Measurements from ENCODE around the gene EIF3K. TPM values are rescaled to one million over a fixed set of nuclear protein-coding genes. Genes with fewer than 3 reads are reported as not detected.
A peak's percentile ranks its signal among the peaks of the same experiment; 100 is the strongest.

EIF3K gene
- total RNA-seq, 1 experiment from 2014 or later = 320 TPM

DNA sequence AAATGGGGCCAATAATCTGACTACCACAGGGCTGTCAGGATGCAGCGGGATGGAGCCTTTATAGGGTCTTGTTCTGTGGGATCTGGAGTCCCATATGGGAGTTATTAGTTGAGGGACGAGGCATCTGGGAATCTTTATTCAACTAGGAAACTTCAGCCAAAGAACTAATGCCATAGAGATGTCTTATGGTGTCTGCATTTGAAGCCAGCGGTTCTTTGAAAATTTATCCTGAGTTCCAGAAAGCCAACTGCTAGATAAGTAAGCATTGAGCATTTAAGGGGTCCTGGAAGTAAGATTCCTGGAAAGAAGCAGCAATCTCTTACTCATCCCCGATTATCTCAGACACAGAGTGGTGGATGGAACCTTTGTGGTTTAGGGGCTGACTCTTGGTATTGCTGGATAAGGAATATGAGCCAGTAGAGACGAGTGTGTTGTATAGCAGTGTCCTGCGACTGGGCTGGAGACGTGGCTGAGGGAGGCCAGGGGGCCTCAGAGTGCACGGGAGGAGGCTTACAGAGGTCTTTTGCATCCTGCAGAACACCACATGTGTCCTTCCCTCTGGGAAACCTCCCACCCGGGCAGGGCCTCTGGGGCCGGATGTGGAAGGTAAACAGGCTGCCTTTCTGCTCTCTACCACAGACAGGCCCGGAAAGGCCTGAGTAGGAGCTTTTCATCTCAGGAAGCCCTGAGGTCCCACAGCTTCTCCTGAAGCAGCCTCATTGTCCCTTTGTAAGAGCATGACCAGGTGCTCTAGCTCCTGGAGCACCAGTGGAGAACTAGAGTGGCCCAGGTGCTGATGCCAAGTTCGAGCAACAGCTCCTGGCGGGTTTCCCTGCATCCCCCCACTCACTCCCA, 57.3 kb downstream of the EIF3K start:
- no peaks in the 10 kb centered on the region for H3K9me3 ChIP-seq (replicated peaks)
- DNase-seq = peak; percentile 68 to 74
- H3K27me3 ChIP-seq = no peaks in the 10 kb centered on the region
- H3K4me1 ChIP-seq = peaks cover 31% of the 10 kb centered on the region
- no peak overlapping the region for H3K4me3 ChIP-seq
- H3K36me3 ChIP-seq = peaks cover 11% of the 10 kb centered on the region; the same call in 1 of the 2 replicates
- peak overlapping the region; percentile 71 for H3K27ac ChIP-seq

DNA sequence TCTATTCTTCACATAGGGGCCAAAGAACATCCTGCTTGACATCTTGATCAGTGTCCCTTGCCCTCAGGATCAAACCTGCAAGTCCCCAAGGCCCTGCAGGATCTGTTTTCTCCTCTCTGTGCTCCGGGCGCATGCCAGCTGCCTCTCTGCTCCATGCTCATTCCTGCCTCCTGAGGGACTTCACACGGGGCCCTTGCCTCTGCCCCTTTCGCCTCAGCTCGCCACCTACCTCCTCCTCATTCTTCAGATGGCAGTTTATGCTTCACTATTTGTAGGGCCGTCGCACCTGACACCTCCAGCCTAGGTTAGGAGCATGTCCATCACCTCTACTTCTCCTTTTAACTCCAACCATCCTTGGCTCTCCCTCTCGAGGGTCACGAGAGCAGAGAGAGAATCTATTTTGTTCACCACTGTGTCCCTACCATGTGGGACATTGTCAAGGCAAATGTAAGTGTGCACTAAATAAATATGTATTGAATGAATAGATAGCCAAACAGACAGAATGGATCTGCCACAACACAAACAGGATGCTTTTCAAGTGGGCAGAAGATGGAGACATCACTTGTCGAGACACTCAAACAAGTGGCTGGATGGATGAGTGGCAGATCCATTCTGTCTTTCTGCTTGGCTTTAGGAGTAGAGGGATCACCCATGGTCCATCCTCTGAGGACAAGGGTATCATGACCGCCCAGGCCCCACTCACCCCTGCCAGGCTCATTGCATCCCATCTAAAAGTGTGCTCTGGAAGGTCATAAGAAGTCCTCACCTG, 58.1 kb downstream of the EIF3K start:
- Histone ChIP-seq H3K36me3 (peaks cover 11% of the 10 kb centered on the region; the same call in 1 of the 2 replicates), H3K27me3 (no peaks in the 10 kb centered on the region), H3K4me1 (peaks cover 31% of the 10 kb centered on the region), H3K4me3 (no peak overlapping the region), H3K9me3 (replicated peaks) (no peaks in the 10 kb centered on the region), H3K27ac (peak overlapping the region; percentile 71; the same call in 1 of the 2 replicates)
- no peak for DNase-seq

DNA sequence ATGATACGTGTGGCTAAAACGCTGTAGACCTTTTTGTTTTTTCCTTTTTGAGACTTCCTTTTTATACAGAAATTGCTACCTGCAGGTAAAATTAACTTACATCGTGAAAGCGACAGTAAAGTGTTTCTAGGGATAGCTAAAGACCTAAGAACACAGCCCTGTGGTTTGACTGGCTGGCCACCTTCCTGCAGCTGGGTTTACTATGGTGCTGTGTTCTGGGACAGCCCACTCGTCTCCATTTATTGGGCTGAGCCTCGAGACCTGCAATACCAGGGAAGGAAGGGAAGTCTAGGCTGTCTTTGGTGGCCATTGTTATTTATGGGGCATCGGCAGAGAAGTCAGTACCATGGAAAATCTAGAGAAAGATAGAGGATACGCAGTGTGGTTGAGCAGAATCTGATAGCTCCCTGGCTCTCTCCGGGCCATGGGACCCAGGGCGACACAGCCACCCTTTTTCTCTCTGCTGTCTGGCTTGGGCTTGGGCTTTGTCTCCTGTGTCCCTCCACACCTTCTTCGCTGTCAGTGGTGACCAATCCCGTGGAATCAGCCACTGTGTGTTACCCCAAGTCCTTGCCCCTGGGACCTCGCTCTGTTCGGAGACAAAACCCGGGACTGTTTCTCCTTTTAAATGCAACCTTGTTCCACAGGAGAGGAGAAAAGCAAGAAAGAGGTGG, 59.4 kb downstream of the EIF3K start:
- peaks cover 11% of the 10 kb centered on the region; the same call in 1 of the 2 replicates for H3K36me3 ChIP-seq
- H3K27me3 ChIP-seq = no peaks in the 10 kb centered on the region
- no peak overlapping the region for H3K4me3 ChIP-seq
- no peaks in the 10 kb centered on the region for H3K9me3 ChIP-seq (replicated peaks)
- no peak overlapping the region for H3K27ac ChIP-seq
- no peak for DNase-seq
- H3K4me1 ChIP-seq = peaks cover 36% of the 10 kb centered on the region

DNA sequence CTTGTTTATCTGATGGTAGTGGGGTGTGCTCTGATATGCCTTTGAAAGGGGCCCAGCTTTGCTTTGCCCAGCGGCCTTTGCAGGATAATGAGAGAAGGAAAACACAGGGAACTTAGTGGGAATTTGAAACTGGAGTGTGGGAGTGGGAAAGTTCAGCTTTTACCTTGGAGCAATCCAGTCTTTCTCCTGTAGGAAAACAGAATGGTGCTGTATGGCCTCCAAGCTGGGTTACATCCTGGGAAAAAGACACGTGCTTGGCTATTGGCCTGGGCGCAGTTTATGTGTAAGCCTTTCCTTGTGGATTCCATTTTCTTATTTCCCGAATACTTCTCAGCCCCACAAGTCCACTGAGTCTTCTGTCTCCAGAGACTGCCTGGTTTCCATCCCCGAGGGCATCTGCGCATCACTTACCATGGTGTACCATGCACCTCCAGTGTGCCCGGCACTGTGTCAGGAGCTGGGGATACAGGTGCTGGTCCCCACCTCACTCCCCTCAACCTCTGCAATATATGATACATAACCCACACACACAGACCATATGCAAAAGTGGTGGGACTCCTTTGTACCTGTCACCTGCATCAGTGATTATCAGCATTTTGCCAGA, 60.0 kb downstream of the EIF3K start:
- Histone ChIP-seq H3K27me3 (no peaks in the 10 kb centered on the region), H3K36me3 (peaks cover 11% of the 10 kb centered on the region; the same call in 1 of the 2 replicates), H3K4me3 (no peak overlapping the region), H3K4me1 (peaks cover 39% of the 10 kb centered on the region), H3K27ac (no peak overlapping the region), H3K9me3 (replicated peaks) (no peaks in the 10 kb centered on the region)
- no peak for DNase-seq

DNA sequence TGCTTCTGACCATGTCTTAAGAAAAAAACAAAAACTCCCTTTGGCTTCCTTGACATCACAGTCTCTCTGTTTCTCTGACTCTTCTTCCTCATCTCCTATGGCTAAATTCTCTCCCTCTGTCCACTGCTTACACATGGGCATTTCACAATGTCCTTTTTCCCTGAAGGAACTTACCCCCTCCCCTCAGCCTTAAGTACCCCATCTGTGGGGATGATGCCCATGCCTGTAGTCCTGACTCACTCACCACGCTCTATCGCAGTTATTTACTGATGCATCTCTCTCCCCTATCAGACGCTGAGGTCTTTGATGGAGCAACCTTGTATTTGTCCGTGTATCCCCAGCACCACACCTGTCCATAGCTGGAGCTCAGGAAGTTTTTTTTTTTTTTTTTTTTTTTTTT, 60.9 kb downstream of the EIF3K start:
- Histone ChIP-seq H3K36me3 (peaks cover 11% of the 10 kb centered on the region; the same call in 1 of the 2 replicates), H3K27me3 (no peaks in the 10 kb centered on the region), H3K4me3 (no peak overlapping the region), H3K9me3 (replicated peaks) (no peaks in the 10 kb centered on the region), H3K4me1 (peaks cover 42% of the 10 kb centered on the region), H3K27ac (no peak overlapping the region)
- DNase-seq = no peak

DNA sequence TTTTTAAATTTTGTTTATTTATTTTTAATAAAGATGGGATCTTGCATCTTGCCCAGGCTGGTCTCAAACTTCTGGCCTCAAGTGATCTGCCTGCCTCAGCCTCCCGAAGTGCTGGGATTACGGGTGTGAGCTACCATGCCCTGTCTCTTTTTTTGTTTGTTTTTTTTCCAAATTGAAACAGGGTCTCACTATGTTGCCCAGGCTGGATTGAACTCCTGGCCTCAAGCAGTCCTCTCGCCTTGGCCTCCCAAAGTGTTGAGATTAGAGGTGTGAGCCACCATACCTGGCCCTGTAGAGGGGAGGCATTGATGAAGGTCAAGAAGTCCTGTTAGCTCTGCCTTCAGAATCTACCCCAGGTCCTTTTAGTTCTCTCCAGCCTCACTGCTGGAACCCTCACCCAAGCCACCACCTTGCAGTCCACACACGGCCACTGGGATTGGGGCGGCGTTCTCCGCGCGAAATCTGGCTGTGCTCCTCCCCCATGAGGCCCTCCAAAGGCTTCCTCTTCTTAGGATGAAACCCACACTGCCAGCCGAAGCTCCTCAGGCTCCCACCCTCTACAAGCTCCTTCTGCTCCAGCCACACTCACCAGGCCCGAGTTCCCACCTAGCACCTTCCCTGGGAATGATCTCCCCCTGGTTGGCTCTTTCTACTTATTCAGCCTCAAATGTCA, 63.3 kb downstream of the EIF3K start:
- no peak for DNase-seq
- H3K27me3 ChIP-seq = no peaks in the 10 kb centered on the region
- H3K27ac ChIP-seq = no peak overlapping the region
- H3K4me3 ChIP-seq = no peak overlapping the region
- no peaks in the 10 kb centered on the region for H3K9me3 ChIP-seq (replicated peaks)
- H3K36me3 ChIP-seq = peaks cover 11% of the 10 kb centered on the region; the same call in 1 of the 2 replicates
- H3K4me1 ChIP-seq = peaks cover 33% of the 10 kb centered on the region

DNA sequence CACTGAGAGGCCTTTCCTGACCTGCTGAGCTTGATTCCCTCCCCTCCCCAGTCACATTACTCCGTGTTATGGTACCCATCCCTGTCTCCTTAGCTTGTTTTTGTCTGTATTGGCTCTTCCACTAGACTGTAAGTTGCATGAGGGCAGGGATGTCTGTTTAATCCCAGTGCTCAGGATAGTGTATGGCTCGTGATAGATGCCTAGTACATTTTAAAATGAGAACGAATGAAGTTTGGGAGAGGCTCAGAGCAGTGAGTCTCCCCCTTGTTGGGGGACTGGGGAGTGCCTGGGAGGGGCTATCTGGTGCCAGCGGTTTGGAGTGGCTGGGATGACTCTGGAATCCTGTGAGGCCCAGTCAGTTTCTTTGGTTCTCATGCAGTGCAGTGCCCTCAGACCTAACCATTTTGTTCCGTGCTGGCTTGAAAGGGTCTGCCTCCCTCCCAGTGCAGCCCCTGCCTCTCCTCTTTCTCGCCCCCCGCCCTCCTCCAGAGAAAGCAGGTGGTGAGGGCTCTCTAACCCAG, 63.9 kb downstream of the EIF3K start:
- Histone ChIP-seq H3K27ac (peak overlapping the region; percentile 24; the same call in 1 of the 2 replicates), H3K9me3 (replicated peaks) (no peaks in the 10 kb centered on the region), H3K27me3 (no peaks in the 10 kb centered on the region), H3K4me1 (peaks cover 33% of the 10 kb centered on the region), H3K4me3 (no peak overlapping the region), H3K36me3 (peaks cover 13% of the 10 kb centered on the region; the same call in 1 of the 2 replicates)
- no peak for DNase-seq

DNA sequence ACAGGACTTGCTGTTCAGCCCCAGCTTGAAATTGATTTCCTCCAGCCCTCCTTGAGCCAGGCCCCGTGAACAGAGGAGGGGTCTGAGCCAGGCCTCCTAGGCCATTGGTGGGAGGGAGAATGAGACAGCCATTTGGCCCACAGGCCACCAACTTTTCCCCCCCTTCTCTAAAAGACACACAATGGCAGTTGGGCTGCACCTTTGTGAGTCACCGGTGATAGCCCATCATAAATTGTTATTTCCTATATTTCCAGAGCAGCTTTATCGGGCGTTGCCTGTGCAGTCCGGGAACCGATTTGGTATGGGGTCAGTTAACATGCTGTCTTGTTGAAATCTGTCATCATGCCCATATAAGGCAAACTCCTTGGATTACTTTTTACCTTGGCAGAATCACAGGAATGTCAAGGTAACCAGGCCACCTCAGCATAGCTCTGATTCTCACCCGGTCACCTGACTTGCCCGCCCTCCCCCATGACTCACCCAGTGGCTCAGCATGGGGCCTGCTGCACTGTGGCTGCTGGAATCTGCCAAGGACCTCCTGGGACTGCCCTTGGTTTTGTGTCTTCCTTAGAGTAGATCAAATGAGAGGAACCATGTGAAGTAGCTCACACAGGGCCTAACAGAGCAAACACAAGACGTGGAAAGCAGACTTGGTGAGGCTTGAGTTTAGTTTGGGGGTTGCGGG, 64.5 kb downstream of the EIF3K start:
- Histone ChIP-seq H3K9me3 (replicated peaks) (no peaks in the 10 kb centered on the region), H3K36me3 (peaks cover 11% of the 10 kb centered on the region; the same call in 1 of the 2 replicates), H3K27me3 (no peaks in the 10 kb centered on the region), H3K27ac (peak overlapping the region; percentile 24; the same call in 1 of the 2 replicates), H3K4me3 (no peak overlapping the region), H3K4me1 (peaks cover 33% of the 10 kb centered on the region)
- DNase-seq = peak; percentile 60 to 69

DNA sequence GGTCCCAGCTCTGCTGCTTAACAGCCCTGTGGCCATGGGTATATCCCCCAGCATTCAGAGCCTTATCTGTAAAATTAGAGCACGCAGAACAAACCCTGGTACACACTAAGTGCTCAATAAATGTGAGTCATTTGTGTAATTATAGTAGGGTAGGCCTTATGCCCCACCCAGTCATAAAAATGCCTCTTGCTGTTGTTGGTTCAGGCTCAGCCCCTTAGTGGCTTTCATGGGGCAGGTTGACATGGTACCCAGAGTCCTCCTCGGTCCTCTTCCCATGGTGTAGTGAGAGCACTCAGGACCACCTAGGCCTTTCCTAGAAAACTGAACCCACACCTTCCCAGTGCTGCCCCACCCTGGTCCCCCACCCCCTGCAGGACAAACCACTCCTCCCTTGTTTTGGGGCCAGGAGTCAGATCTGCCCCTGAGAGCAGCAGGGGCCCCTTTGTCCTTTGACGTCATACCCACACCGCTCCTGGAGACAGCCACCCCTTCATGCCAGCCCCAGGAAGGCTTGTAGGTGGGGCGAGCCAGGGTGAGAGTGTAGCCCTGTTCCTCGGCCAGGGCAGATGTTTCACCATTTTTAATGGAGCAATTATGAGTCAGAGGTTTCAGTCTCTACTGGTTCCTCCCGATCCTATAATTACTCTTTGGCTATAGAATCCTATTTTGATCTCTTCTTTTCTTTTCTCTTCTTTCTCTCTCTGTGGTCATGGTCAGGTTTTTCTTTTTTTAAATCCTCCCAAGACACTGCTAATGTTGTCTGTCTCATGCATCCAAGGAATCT, 65.3 kb downstream of the EIF3K start:
- Histone ChIP-seq H3K4me3 (no peak overlapping the region), H3K4me1 (peaks cover 33% of the 10 kb centered on the region), H3K36me3 (peaks cover 9% of the 10 kb centered on the region), H3K9me3 (replicated peaks) (no peaks in the 10 kb centered on the region), H3K27ac (peak overlapping the region; percentile 24; the same call in 1 of the 2 replicates), H3K27me3 (no peaks in the 10 kb centered on the region)
- DNase-seq = peak in 1 of 2 experiments; percentile 38

DNA sequence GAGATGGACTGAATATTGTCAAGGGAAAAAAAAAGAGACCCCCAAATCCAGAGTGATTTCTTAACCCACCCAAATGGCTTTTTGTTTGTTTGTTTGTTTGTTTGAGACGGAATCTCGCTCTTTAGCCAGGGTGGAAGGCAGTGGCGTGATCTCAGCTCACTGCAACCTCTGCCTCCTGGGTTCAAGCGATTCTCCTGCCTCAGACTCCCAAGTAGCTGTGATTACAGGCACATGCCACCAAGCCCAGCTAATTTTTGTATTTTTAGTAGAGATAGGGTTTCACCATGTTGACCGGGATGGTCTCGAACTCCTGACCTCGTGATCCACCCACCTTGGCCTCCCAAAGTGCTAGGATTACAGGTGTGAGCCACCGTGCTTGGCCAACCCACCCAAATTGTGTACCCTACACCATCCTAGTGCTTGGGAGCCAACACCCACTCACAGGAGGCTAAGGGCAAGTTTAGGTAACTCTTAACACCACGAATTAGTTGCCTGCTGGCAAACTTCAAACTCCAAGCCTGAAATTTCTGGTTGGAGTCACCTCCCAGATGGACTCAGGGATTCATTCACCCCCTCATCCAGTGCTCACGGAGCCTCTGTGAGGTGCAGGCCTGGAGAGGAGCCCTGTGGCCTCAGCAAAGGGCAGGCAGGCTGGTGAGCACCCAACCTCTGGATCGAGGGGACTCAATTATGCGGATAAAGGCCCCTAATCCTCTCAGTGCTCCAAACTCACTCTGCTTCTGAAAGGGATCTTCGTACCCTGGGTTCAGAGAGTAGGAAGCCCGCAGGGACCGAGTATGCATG, 66.1 kb downstream of the EIF3K start:
- Histone ChIP-seq H3K4me3 (no peak overlapping the region), H3K4me1 (peaks cover 33% of the 10 kb centered on the region), H3K9me3 (replicated peaks) (no peaks in the 10 kb centered on the region), H3K27ac (no peak overlapping the region), H3K36me3 (peaks cover 12% of the 10 kb centered on the region), H3K27me3 (no peaks in the 10 kb centered on the region)
- DNase-seq = no peak

DNA sequence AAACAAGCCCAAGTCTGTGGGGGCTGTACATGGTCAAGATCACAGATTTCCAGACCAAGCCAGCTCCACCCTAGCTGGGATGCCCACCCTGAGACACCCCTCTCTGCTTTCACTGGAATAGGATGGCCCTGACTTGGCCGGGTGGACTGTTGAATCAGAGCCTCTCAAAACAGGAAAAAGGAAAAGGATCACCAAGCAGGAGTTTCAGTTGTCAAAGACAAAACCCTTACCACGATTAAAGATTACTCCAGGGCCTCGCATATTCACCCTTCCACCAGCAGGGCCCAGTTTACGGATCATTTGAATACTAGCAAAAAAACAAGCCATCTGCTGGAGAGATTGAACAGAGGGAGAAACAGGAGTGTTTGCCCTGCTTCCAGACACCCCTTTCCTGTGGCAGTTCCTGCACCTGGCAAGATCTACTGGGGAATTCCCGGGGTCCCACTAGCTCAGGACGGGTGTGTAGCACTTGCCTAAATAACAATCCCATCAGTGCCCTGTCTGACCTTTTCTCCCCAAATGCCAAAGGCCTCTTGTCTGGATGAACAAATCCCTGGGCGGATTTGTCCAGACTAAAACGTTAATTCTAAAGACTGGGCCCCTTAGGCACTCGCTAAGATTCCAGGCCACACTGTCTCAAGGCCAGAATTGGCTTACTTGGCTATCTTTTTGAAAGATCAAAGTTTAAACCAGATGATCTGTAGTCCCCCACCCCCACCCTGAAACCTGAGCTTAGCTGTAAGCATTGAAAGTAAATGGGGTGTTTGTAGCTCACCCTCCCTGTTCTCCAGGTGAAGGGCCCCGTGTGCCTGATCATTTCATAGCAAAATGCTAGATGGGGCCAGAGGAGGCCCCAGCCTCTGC, 66.9 kb downstream of the EIF3K start:
- H3K27me3 ChIP-seq = no peaks in the 10 kb centered on the region
- no peak overlapping the region for H3K27ac ChIP-seq
- no peak for DNase-seq
- peaks cover 33% of the 10 kb centered on the region for H3K4me1 ChIP-seq
- no peak overlapping the region for H3K4me3 ChIP-seq
- H3K9me3 ChIP-seq (replicated peaks) = no peaks in the 10 kb centered on the region
- H3K36me3 ChIP-seq = peaks cover 12% of the 10 kb centered on the region

Measured in SJCRH30 (cell line).